GM12878 (cell line): ENCODE measurements around the gene ATP1B2. TPM values are rescaled to one million over a fixed set of nuclear protein-coding genes. Genes with fewer than 3 reads are reported as not detected.
A peak's percentile ranks its signal among the peaks of the same experiment; 100 is the strongest.

Experiments used
- ATAC-seq: fragments of 200-7000 bp; cut with Tn5 transposase; 3 replicates; pipeline ENCODE4 v1.9.1; 2020; ENCODE audit warnings: mild to moderate bottlenecking, moderate library complexity
- BruUV-seq: library from RNA; stranded (reverse); fragments of 400-500 nt; replicated peaks from 2 replicates; lab custom pipeline; 2021; lab: Mats Ljungman, UMichigan
- CTCF ChIA-PET: fragments of 300-600 bp; sonication (Branson Sonifier 250); formaldehyde crosslinking; extraction: SDS; loops from one replicate; lab custom pipeline; 2021; ENCODE audit warnings: inconsistent platforms; lab: Yijun Ruan, JAX
- POLR2A ChIA-PET: fragments of 350-600 bp; formaldehyde crosslinking; extraction: SDS; loops from one replicate; lab custom pipeline; 2021; ENCODE audit warnings: inconsistent platforms; lab: Charles Lee
- RAD21 ChIA-PET: fragments of 300-600 bp; sonication (Branson Sonifier 250); formaldehyde crosslinking; loops from one replicate; lab custom pipeline; 2023; ENCODE audit warnings: antibody characterized with exemption; ENCODE audit not compliant: unreplicated experiment; lab: Charles Lee
- SMC1A ChIA-PET: fragments of 300-600 bp; sonication (Branson Sonifier 250); formaldehyde crosslinking; loops from one replicate; lab custom pipeline; 2023; ENCODE audit not compliant: unreplicated experiment, uncharacterized antibody; lab: Charles Lee
- DNase-seq: peaks from one replicate; pipeline ENCODE4 v3.0.0-alpha.2; 2011; ENCODE audit warnings: low read depth, low spot score
- FAIRE-seq: peaks from 3 replicates; lab custom pipeline; 2011; peaks lifted over from hg19 to GRCh38; lab: Jason Lieb, UNC
- H2AFZ ChIP-seq: 2 replicates; pipeline ENCODE4 v1.6.0; 2011; ENCODE audit warnings: low read depth, low read length, control low read depth; ENCODE audit not compliant: control insufficient read depth
- H3K27ac ChIP-seq: 2 replicates; pipeline ENCODE4 v1.5.1; 2011; ENCODE audit warnings: control low read depth; ENCODE audit not compliant: control insufficient read depth, insufficient read depth
- H3K27me3 ChIP-seq, 2 experiments: replicated peaks in 1 of 2; 2 replicates each; pipeline versions ENCODE4 v1.6.0 to v1.6.1; 2011; ENCODE audit warnings: low read length in 1 of 2; ENCODE audit not compliant: control insufficient read depth in 2 of 2, insufficient read depth in 2 of 2
- H3K36me3 ChIP-seq, 2 experiments: 2 replicates each; pipeline ENCODE4 v1.5.1; 2011; ENCODE audit warnings: low read length in 1 of 2; ENCODE audit not compliant: control insufficient read depth in 2 of 2, insufficient read depth in 2 of 2
- H3K4me1 ChIP-seq: 2 replicates; pipeline ENCODE4 v1.6.1; 2011; ENCODE audit warnings: mild to moderate bottlenecking, low read length, moderate library complexity, mixed read lengths; ENCODE audit not compliant: control insufficient read depth, insufficient read depth
- H3K4me2 ChIP-seq: 2 replicates; pipeline ENCODE4 v1.6.0; 2011; ENCODE audit warnings: control low read depth; ENCODE audit not compliant: control insufficient read depth, insufficient read depth
- H3K4me3 ChIP-seq: fragments of 200-600 bp; sonication (generic); 2 replicates; pipeline ENCODE4 v1.5.1; 2016
- H3K79me2 ChIP-seq: 2 replicates; pipeline ENCODE4 v1.6.0; 2011; ENCODE audit warnings: low read length; ENCODE audit not compliant: control insufficient read depth, insufficient read depth
- H3K9ac ChIP-seq: 2 replicates; pipeline ENCODE4 v1.8.0; 2011; ENCODE audit warnings: low read length, control low read depth, mixed read lengths; ENCODE audit not compliant: control insufficient read depth, insufficient read depth
- H3K9me3 ChIP-seq: replicated peaks from 3 replicates; pipeline ENCODE4 v1.5.1; 2011; ENCODE audit warnings: mild to moderate bottlenecking, low read length; ENCODE audit not compliant: control insufficient read depth, insufficient read depth
- H4K20me1 ChIP-seq: 2 replicates; pipeline ENCODE4 v1.6.0; 2011; ENCODE audit not compliant: control insufficient read depth, insufficient read depth
- BRCA1 ChIP-seq: IDR thresholded peaks from 2 replicates; pipeline ENCODE4 v1.6.1; 2011; ENCODE audit warnings: low read depth, low read length, improper control_type of control experiment
- CHD2 ChIP-seq: IDR thresholded peaks from 2 replicates; pipeline ENCODE4 v1.6.1; 2011; ENCODE audit warnings: low read depth, low read length, improper control_type of control experiment, borderline replicate concordance
- CREB1 ChIP-seq: IDR thresholded peaks from 2 replicates; pipeline ENCODE4 v1.6.1; 2012; ENCODE audit warnings: low read depth, mild to moderate bottlenecking, inconsistent platforms
- CREM ChIP-seq: IDR thresholded peaks from 2 replicates; pipeline ENCODE4 v1.6.1; 2014; ENCODE audit warnings: antibody characterized with exemption, low read depth
- ELK1 ChIP-seq: IDR thresholded peaks from 2 replicates; pipeline ENCODE4 v1.6.1; 2012; ENCODE audit warnings: low read depth, low read length, improper control_type of control experiment
- FOS ChIP-seq: IDR thresholded peaks from 3 replicates; pipeline ENCODE4 v1.6.1; 2011; ENCODE audit warnings: borderline replicate concordance; ENCODE audit not compliant: insufficient read length; ENCODE audit errors: extremely low read depth
- IRF3 ChIP-seq: fragments of 450-650 bp; IDR thresholded peaks from 2 replicates; pipeline ENCODE4 v1.6.1; 2014; ENCODE audit warnings: mild to moderate bottlenecking
- KDM1A ChIP-seq: fragments of 200-600 bp; sonication (generic); IDR thresholded peaks from 2 replicates; pipeline ENCODE4 v1.6.1; 2016; ENCODE audit warnings: borderline replicate concordance
- NFYB ChIP-seq: IDR thresholded peaks from 2 replicates; pipeline ENCODE4 v1.6.1; 2011; ENCODE audit warnings: low read depth, mild to moderate bottlenecking, low read length, improper control_type of control experiment, moderate library complexity; ENCODE audit not compliant: insufficient read depth
- PAX5 ChIP-seq: IDR thresholded peaks from 2 replicates; pipeline ENCODE4 v1.6.1; 2011; ENCODE audit warnings: low read depth, low read length, borderline replicate concordance
- PAX8 ChIP-seq: fragments of 450-650 bp; IDR thresholded peaks from 2 replicates; pipeline ENCODE4 v1.6.1; 2017; ENCODE audit warnings: mild to moderate bottlenecking, moderate library complexity
- RAD21 ChIP-seq: IDR thresholded peaks from 2 replicates; pipeline ENCODE4 v1.6.1; 2011; ENCODE audit warnings: mild to moderate bottlenecking, low read depth, low read length, moderate library complexity; ENCODE audit not compliant: insufficient read depth
- RCOR1 ChIP-seq: conservative IDR thresholded peaks from 2 replicates; pipeline ENCODE4 v1.6.1; 2012; ENCODE audit warnings: low read depth, low read length, improper control_type of control experiment
- REST ChIP-seq: IDR thresholded peaks from 2 replicates; pipeline ENCODE4 v1.6.1; 2012; ENCODE audit warnings: mild to moderate bottlenecking, low read depth, low read length
- USF1 ChIP-seq: IDR thresholded peaks from 2 replicates; pipeline ENCODE4 v1.6.1; 2011; ENCODE audit warnings: borderline replicate concordance, low read depth, mild to moderate bottlenecking, moderate library complexity, mixed read lengths, low read length; ENCODE audit not compliant: insufficient read depth; ENCODE audit errors: extremely low read length
- WGBS: methylation state at CpG from one replicate; pipeline ENCODE4 v1.1.6; 2016; ENCODE audit warnings: low lambda C conversion rate; ENCODE audit not compliant: insufficient replicate concordance, insufficient coverage; ENCODE audit errors: missing lambda C conversion rate; 5-methylcytosine and 5-hydroxymethylcytosine counted together
- in situ Hi-C: fragments of 300-500 bp; cut with MboI; formaldehyde crosslinking; loops from 9 replicates; pipeline ENCODE4 v1.14.3; 2018; ENCODE audit warnings: mixed read lengths
- intact Hi-C: fragments of 100-400 bp; cut with micrococcal nuclease; formaldehyde crosslinking; loops from one replicate; pipeline ENCODE4 v1.14.2; 2022; ENCODE audit not compliant: unreplicated experiment
- polyA plus RNA-seq, 11 experiments: library from polyadenylated mRNA; depleted of rRNA in 4 of 11; unstranded in 6 of 11; stranded (reverse) in 5 of 11; fragments of >200 nt; fragmentation: Nextera tagmentation in 4 of 11; fragmentation: Illumina TruSeq in 1 of 11; extraction: Ambion mirVana in 4 of 11; extraction: Trizol in 1 of 11; gene quantifications; 1 replicate in 1 of 11; 2 replicates in 10 of 11; pipeline versions ENCODE4 v1.2.1 to v1.2.3, GENCODE V29; 2011 to 2016; ENCODE audit warnings: inconsistent platforms in 2 of 11, missing spikeins in 2 of 11, low read depth in 1 of 11
- total RNA-seq, 4 experiments: library from RNA; depleted of rRNA in 3 of 4; stranded (reverse); fragments of >200 nt in 3 of 4; fragmentation: Illumina TruSeq in 1 of 4; extraction: Trizol in 1 of 4; gene quantifications; 2 replicates each; pipeline versions ENCODE4 v1.2.1 to v1.2.3, GENCODE V29; 2013 to 2021

The ATP1B2 gene
- total and polyA plus RNA-seq, 10 of the 15 experiments (the other 5 are each of a cell fraction or from before 2014, with no cell fraction given) = 0.03 to 0.29 (median 0.15) TPM; not detected in 3

GRCh38 chr17:7614425-7615264 is 36.1 kb upstream of the ATP1B2 start, which contains the start of gene FXR2:
Gene FXR2, minus strand, starts transcription at chr17:7614897. Its CDS starts 365 bp downstream, at chr17:7614532.
- RAD21 ChIA-PET = interaction anchor here (1.1 to 2.4 kb wide), 6 partner anchors 13 to 278 kb away, joined by 3 to 21 read pairs (median 7); partner anchors contain the start of genes ACAP1, CD68, MPDU1 and SAT2
- peak; percentile 99 for DNase-seq
- no TSS peak for BruUV-seq
- TF ChIP-seq FOS (peak; percentile 31), BRCA1 (no peak), KDM1A (no peak), CHD2 (peak; percentile 51; the same call in 1 of the 2 replicates), CREM (peak; percentile 27; the same call in 1 of the 2 replicates), REST (no peak), CREB1 (peak; percentile 72), IRF3 (peak; percentile 56; the same call in 1 of the 2 replicates), PAX5 (0 out of 2 replicates have a peak, but pooled peaks have one; percentile 6), ELK1 (no peak), RCOR1 (no peak), USF1 (no peak), NFYB (peak; percentile 78; the same call in 1 of the 2 replicates), PAX8 (no peak), RAD21 (no peak)

More at GRCh38 chr17:7614425-7615264, 36.1 kb upstream of the ATP1B2 start, which contains the start of gene FXR2:
- in situ Hi-C loops (no loop called here), intact Hi-C loops (loop anchor here (5.0 kb wide), 2 partner anchors 32 to 73 kb away; partner anchors contain the start of genes MPDU1, TP53 and WRAP53)
- peak within 1 kb of the TSS; percentile 25 for H2AFZ ChIP-seq
- under 1% methylated on average over 75 of the region's 93 CpGs for WGBS
- ATAC-seq (peak; percentile 95), FAIRE-seq (peak; percentile 97)
- ChIA-PET CTCF (interaction anchor here (0.6 to 2.8 kb wide), 20 partner anchors 9 to 376 kb away, joined by 3 to 22 read pairs (median 4); partner anchors contain the start of genes MPDU1, SAT2, TP53 and WRAP53), SMC1A (interaction anchor here (1.0 to 1.2 kb wide), 2 partner anchors 12 to 71 kb away, joined by 4 to 5 read pairs; partner anchors contain the start of gene SAT2), POLR2A (interaction anchor here (0.6 to 3.6 kb wide), 14 partner anchors 13 to 278 kb away, joined by 3 to 35 read pairs (median 3); partner anchors contain the start of genes ACAP1, ATP1B2, CD68 and MPDU1)
- H3K9ac ChIP-seq = peak within 1 kb of the TSS; percentile 84
- H3K4me1 ChIP-seq = peaks cover 4% of the 10 kb centered on the region; the same call in 1 of the 2 replicates
- H3K4me3 ChIP-seq = peak within 1 kb of the TSS; percentile 83
- no peaks in the 10 kb centered on the region; the same call in 1 of the 2 replicates for H4K20me1 ChIP-seq
- H3K27me3 ChIP-seq = no peaks in the 10 kb centered on the region
- peak within 1 kb of the TSS; percentile 98 for H3K4me2 ChIP-seq
- peaks cover 0 to 4% of the 10 kb centered on the region in 2 experiments; a peak in 1 of 4 replicates for H3K36me3 ChIP-seq
- H3K79me2 ChIP-seq = peaks cover 31% of the 10 kb centered on the region
- peak within 1 kb of the TSS; percentile 81 for H3K27ac ChIP-seq
- no peaks in the 10 kb centered on the region for H3K9me3 ChIP-seq
